Measurements from ENCODE around the gene HDAC9.
A peak's percentile ranks its signal among the peaks of the same experiment; 100 is the strongest.

HDAC9 gene

DNA sequence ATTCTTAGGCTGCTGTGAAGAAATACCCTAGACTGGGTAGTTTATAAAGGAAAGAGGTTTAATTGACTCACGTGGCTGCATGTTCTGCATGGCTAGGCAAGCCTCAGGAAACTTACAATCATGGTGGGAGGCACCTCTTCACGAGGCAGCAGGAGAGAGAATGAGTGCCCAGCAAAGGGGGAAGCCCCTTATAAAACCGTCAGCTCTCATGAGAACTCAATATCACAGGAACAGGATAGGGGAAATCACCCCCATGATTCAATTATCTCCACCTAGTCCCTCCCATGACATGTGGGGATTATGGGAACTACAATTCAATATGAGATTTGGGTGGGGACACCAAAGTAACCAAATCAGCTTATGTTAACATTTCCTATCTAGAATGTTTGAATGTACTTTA, 362.7 kb downstream of the HDAC9 start:
- no peak for DNase-seq

GRCh38 chr7:18859318-18859717, 363.8 kb downstream of the HDAC9 start:
- no peak for DNase-seq

DNA sequence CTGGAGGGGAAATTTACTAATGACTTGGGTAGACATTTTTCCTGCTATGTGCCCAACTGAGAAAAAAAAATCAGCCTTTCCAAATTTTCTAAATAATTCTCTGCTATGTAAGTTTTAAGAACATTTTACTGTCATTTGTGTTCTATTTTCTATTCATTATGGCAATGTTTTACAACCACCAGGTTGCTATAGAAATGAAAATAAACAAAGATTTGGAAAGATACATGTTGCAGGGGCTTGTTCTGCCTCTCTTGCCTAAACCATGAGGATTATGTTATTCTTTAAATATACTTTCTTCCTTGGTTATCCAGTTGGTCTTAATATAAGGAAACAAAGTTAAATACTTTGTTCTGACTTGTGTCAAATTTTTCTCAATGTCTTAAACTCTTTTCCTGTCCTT, 364.7 kb downstream of the HDAC9 start:
- DNase-seq: no peak

DNA sequence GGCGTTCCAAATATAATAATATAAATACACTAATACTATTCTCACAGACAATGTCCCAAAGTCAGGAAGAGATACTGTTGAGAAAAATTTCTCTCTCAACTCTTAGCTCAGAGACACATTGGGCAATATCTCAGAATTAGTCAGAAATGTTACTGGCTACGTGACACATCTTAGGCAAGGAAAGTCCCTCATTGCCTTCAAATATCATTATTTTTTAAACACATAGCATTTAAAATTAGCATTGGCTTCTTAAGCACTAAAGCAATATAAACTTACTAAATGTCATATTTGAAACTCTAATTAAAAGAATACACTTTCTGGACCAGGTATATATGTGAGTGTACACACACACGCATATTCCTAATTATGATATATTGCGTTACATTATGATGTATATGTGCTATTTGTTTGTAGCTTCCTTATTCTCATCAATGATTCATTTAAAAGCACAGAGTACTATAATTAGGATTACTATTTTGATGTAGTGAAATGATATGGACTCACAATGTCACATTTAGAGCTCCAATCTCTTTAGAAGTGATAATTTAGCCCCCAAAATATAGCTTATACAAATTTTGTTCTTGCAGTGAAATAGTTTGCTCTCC, 366.1 kb downstream of the HDAC9 start:
- DNase-seq: peak; percentile 59 to 63

DNA sequence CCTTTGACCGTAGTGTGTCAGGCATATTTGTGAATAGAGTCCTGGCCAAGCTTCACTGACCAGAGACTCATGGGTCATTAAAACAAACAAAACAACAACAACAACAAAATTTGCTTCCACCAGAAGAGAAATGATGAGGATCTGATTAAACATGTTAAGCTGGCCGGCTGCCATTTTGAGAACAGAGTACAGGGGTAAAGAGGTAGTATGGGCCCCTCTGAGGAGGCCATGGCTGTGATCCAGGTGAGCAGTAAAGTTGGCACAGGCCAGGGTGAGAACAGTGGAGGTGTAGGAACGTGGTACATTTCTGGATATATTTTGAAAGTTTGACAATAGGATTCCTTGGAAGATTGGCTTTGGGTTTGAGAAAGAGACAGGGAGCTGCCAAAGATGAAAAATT, 369.4 kb downstream of the HDAC9 start:
- no peak for DNase-seq

DNA sequence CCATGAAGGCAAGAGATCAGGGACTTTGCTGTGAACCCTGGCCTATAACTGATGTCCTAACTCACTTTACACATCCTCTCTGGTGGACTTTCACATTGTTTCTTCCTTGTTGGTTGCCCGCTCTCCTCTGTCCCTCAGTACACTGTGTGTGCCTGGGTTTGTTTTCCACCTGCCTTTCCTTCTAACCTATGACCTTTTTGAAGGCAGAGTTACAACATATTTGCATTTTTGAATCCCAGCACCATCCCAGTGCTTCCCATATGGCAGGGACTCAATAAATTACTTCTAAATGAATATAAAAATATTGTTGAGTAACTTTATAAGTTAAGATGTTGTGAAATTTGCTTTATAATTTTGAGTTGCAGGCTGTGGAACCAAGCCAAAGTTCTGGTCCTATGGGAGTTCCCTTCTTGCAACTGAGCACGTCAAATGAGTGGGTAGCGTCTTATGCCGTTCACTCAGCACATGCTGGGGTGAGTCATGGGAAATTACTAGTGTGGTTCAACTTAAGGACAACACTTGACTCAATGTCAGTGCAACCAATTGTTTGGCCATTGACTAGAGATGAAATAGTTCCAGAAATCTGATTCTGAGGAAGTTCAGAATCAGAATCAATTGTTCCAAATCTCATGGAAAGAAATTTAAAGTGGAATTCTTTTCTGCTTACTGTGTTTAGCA, 370.9 kb downstream of the HDAC9 start:
- DNase-seq: peak; percentile 93 to 97

GRCh38 chr7:18872344-18872743, 376.8 kb downstream of the HDAC9 start:
- no peak for DNase-seq

DNA sequence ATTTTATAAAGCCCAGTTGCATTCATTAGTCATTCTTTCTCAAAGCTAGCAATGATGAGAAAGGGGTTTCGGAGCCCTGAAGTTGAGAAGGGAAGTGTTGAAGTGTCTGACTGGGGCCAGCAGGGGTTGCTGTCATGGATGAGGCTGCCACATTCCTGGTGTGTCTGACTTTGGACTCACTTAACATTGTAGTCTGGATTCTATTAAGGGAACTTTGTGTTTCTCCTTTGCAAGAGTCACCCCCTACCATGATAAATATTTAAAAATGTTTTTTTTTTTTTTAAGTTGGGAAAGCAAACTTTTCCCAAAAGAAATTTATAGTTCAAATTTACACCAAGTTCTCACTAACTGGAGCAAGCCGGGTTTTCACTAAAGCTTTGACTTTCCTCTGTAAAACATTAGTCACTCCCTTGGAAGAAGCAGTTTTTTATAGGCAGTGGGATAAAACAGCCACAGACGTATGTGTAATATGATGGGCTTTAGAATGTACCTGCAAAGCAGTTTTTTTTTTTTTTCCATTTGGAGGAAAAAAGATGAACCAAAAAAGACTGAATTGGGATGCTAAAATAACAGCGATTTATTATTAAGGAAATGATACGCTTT, 378.3 kb downstream of the HDAC9 start:
- DNase-seq: no peak

GRCh38 chr7:18874880-18875279, 379.3 kb downstream of the HDAC9 start:
- no peak for DNase-seq

- no peak for DNase-seq
Measured at GRCh38 chr7:18877874-18878273, 382.3 kb downstream of the HDAC9 start.

GRCh38 chr7:18886832-18887231, 391.3 kb downstream of the HDAC9 start:
- DNase-seq: no peak

- DNase-seq: no peak
Measured at GRCh38 chr7:18889436-18889835, 393.9 kb downstream of the HDAC9 start.

GRCh38 chr7:18890134-18890533, 394.6 kb downstream of the HDAC9 start:
- DNase-seq: no peak

- DNase-seq: no peak
Measured at GRCh38 chr7:18890885-18891621, 395.5 kb downstream of the HDAC9 start.

DNA sequence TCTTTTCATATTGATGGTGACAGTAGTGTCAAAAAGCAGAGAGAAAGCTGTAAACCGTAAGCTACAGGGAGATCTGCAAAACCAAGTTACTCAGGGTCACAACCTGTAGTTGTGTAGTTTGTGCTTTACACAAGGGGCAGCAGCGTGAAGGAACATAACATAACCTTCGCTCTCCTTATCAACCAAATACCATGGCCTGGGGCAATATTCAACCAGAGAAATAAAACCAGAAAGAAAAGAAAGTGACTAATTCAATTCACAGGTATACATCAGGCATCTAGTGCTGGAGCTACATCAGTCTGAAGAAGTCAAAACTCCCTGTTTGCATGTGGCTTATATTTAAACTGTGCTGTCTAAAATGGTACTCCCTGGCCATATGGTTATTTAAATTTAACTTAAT, 397.6 kb downstream of the HDAC9 start:
- DNase-seq: no peak

DNA sequence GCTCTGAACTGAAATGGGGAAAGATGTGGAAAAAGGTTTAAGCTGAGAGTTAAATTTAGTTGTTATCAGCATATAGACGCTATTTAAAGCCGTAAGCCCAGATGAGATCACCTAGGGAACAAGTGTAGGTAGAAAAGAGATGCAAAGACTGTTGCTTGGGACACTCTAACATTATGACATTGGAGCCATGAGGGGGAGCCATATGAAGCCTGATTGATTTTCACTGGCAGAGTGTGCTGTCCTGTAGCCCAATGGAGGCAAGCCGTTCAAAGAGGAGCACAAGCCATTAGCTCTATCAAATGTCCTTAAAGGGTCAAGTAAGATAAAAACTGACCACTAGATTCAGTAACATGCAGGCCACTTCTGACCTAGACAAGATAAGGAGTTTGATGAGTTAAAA, 398.6 kb downstream of the HDAC9 start:
- DNase-seq: no peak

- no peak for DNase-seq
Measured at GRCh38 chr7:18895456-18895855, 399.9 kb downstream of the HDAC9 start.

DNA sequence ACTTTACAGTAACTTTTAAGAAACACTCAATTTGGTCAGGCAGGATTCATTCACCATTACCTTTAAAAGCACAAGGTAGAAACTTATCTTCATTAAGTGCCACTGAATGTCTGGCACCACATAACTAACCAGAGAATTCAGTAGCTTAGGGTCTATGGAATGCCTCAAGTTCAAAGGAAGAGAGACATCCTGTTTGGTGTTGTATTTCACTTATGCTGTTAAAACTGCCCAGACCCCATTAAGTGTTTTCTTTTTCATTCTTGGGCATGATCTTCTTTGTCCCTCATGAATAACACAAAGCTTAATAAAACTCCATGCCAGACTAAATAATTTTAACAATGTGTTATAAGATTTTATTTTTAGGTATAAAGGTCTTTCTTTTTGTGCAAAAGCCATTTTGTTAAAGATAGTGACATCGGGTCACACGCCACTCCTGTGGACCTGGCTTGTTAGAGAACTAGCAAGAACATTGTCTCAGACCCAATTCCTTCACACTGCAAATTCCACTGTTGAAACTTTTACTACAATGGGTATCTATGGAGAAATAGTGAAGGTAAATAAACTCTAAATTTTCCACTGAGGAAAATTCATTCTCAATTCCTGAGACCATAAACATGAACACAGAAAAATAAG, 400.9 kb downstream of the HDAC9 start:
- DNase-seq: no peak

- no peak for DNase-seq
Measured at GRCh38 chr7:18900236-18900635, 404.7 kb downstream of the HDAC9 start.

DNA sequence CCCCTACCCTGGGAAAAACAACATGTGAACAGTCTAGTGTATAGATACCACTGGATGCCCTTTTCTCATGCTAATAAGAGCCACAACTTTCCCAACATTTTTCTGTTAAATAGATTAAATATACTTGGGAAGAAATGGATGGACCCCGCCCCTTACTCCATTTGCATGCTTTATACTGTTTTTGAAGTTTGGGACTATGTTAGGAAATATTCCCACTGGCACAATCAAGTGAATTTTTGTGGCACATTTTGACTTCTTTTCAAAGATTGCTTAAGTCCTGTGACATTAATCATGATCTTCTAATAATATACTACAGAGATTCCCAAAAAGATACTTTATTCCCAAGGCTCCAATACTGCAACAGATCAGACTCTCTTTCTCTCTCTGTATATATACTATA, 405.3 kb downstream of the HDAC9 start:
- DNase-seq: no peak

- DNase-seq: no peak
Measured at GRCh38 chr7:18901351-18901750, 405.8 kb downstream of the HDAC9 start.

- DNase-seq: no peak
Measured at GRCh38 chr7:18901982-18902421, 406.5 kb downstream of the HDAC9 start.

- no peak for DNase-seq
Measured at GRCh38 chr7:18902892-18903291, 407.3 kb downstream of the HDAC9 start.

All from inflammatory macrophage (primary cell).